ENCODE measurements around the gene TOE1. TPM values are rescaled to one million over a fixed set of nuclear protein-coding genes. Genes with fewer than 3 reads are reported as not detected.
A peak's percentile ranks its signal among the peaks of the same experiment; 100 is the strongest.

TOE1 gene
- total and polyA plus RNA-seq, 9 of the 15 experiments (the other 6 are each of a cell fraction or from before 2014, with no cell fraction given): 32.1 to 85.7 (median 38.0) TPM

- H3K36me3 ChIP-seq (ENCODE audit: control insufficient read depth, insufficient read depth, low read length): no peaks in the 10 kb centered on the region
- peak overlapping the region; percentile 2 for H2AFZ ChIP-seq (ENCODE audit: low read depth, low read length)
- H3K27me3 ChIP-seq (ENCODE audit: control insufficient read depth in 2 of 2, insufficient read depth in 2 of 2, low read length in 2 of 2): no peaks in the 10 kb centered on the region
- no peak overlapping the region for H3K4me2 ChIP-seq (ENCODE audit: insufficient read depth, low read length)
- H3K27ac ChIP-seq (ENCODE audit: extremely low read depth, low read depth, low read length): no peak overlapping the region
- H4K20me1 ChIP-seq (replicated peaks; ENCODE audit: control insufficient read depth, insufficient read depth, low read length): no peaks in the 10 kb centered on the region
- in situ Hi-C loops (cut with MboI): loop anchor here (5.0 kb wide), 1 partner anchor 212 kb away; no protein-coding TSS in a partner anchor
- DNase-seq (ENCODE audit: extremely low read depth in 1 of 4, low spot score in 3 of 4) (peak; percentile 28 to 80 (median 38)), FAIRE-seq (peak; percentile 76), ATAC-seq (peak; percentile 84)
- ChIA-PET CTCF (ENCODE audit: low intra/inter-chr PET ratio) (interaction anchor here (0.6 to 5.4 kb wide), 3 partner anchors 133 to 210 kb away, joined by 3 to 106 read pairs (median 13); partner anchors contain the start of gene TESK2), POLR2A (interaction anchor here (0.6 to 15.6 kb wide), 4 partner anchors 12 to 176 kb away, joined by 3 to 226 read pairs (median 4); partner anchors contain the start of genes MUTYH, PRDX1 and TOE1)
- peaks cover 0 to 3% of the 10 kb centered on the region in 2 experiments; a peak in 2 of 5 replicates for H3K4me1 ChIP-seq (replicated peaks in 1 of 2; ENCODE audit: control insufficient read depth in 2 of 2, insufficient read depth in 2 of 2, low read length in 2 of 2)
- no peaks in the 10 kb centered on the region for H3K9me1 ChIP-seq (ENCODE audit: control insufficient read depth, insufficient read depth, low read length)
- WGBS (ENCODE audit: insufficient coverage, low coverage, missing lambda C conversion rate): 25% methylated on average over 7 of the region's 7 CpGs
- no TSS peak for BruUV-seq (replicated peaks)
- no peaks in the 10 kb centered on the region for H3K79me2 ChIP-seq (ENCODE audit: control insufficient read depth, insufficient read depth, low read length)
- no peak overlapping the region for H3K4me3 ChIP-seq
- H3K9me3 ChIP-seq (replicated peaks; ENCODE audit: control insufficient read depth, insufficient read depth, low read depth, low read length): no peaks in the 10 kb centered on the region
- intact Hi-C loops (cut with micrococcal nuclease): loop anchor here (1.0 to 2.0 kb wide), 2 partner anchors 133 to 211 kb away; no protein-coding TSS in a partner anchor
- no peak overlapping the region for H3K9ac ChIP-seq (ENCODE audit: insufficient read depth in 1 of 2, low read depth in 2 of 2, low read length in 2 of 2)
- TF ChIP-seq PREB (CRISPR knock-in tag; IDR thresholded peaks at IDR 0.05): 0 out of 2 replicates have a peak, but pooled peaks have one; percentile 63
- TF ChIP-seq FOXO4 (CRISPR knock-in tag; IDR thresholded peaks at IDR 0.05): no peak
- peak; percentile 74 to 96 (median 78) for TF ChIP-seq CTCF (IDR thresholded peaks at IDR 0.05 in 2 of 3, conservative IDR thresholded peaks at IDR 0.05 in 1 of 3; ENCODE audit: insufficient read depth in 2 of 3, low read depth in 1 of 3, low read length in 3 of 3)
- no peak for TF ChIP-seq ARNT (IDR thresholded peaks at IDR 0.05)
- TF ChIP-seq ETV1 (tag; conservative IDR thresholded peaks at IDR 0.05; ENCODE audit: low read depth): no peak
- no peak for TF ChIP-seq PHB2 (IDR thresholded peaks at IDR 0.05; ENCODE audit: low read depth)
- TF ChIP-seq TCF3 (CRISPR knock-in tag; IDR thresholded peaks at IDR 0.05): no peak
- TF ChIP-seq ZZZ3 (IDR thresholded peaks at IDR 0.05): no peak
- no peak for TF ChIP-seq THRB (CRISPR knock-in tag; conservative IDR thresholded peaks at IDR 0.05)
- no peak for TF ChIP-seq PBX2 (CRISPR knock-in tag; IDR thresholded peaks at IDR 0.05; ENCODE audit: low read depth)
- peak; percentile 46; the same call in 1 of the 2 replicates for TF ChIP-seq PBX2 (tag; conservative IDR thresholded peaks at IDR 0.05; ENCODE audit: low read depth)
- no peak for TF ChIP-seq MIER1 (IDR thresholded peaks at IDR 0.05; ENCODE audit: low read depth)
Observed at GRCh38 chr1:45359882-45360513, 20.0 kb downstream of the TOE1 start.

Data from K562 (cell line).